GM20000 (cell line): ENCODE data around the gene PHACTR1.
"Not testable (repeated sequence)": the region's sequence is repeated elsewhere in the genome, so short reads cannot be mapped to it uniquely, and the experiment has no call there.

ENCODE experiments used
- DNase-seq: peaks from one replicate; pipeline ENCODE4 v3.0.0; 2012; ENCODE audit warnings: low spot score
- TF ChIP-seq, protein P1 (sequence below): IDR thresholded peaks from 2 replicates; pipeline ENCODE4 v1.5.1; 2012; ENCODE audit warnings: mild to moderate bottlenecking, control low read depth; ENCODE audit errors: extremely low read depth, missing control alignments

Gene PHACTR1

DNA sequence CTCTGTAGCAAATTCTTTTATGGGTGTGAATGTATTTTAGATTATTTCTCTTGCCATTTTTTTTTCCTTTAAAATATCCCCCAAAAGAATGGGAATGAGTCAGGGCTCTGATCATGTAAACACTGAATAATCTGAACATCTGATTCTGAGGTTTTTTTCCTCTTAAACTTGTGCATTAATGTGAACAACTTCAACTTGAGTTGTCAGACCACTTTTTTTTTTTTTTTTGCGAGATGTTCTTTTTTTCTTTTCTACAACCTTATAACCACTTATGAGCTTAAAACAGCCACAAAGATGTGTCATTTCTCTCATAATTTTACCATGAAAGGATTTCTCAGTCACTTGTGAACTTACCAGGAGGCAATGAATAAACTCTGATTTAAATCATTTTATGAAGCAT, 526.5 kb downstream of the PHACTR1 start:
- no peak for DNase-seq
- TF ChIP-seq, protein P1, sequence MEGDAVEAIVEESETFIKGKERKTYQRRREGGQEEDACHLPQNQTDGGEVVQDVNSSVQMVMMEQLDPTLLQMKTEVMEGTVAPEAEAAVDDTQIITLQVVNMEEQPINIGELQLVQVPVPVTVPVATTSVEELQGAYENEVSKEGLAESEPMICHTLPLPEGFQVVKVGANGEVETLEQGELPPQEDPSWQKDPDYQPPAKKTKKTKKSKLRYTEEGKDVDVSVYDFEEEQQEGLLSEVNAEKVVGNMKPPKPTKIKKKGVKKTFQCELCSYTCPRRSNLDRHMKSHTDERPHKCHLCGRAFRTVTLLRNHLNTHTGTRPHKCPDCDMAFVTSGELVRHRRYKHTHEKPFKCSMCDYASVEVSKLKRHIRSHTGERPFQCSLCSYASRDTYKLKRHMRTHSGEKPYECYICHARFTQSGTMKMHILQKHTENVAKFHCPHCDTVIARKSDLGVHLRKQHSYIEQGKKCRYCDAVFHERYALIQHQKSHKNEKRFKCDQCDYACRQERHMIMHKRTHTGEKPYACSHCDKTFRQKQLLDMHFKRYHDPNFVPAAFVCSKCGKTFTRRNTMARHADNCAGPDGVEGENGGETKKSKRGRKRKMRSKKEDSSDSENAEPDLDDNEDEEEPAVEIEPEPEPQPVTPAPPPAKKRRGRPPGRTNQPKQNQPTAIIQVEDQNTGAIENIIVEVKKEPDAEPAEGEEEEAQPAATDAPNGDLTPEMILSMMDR: no peak

DNA sequence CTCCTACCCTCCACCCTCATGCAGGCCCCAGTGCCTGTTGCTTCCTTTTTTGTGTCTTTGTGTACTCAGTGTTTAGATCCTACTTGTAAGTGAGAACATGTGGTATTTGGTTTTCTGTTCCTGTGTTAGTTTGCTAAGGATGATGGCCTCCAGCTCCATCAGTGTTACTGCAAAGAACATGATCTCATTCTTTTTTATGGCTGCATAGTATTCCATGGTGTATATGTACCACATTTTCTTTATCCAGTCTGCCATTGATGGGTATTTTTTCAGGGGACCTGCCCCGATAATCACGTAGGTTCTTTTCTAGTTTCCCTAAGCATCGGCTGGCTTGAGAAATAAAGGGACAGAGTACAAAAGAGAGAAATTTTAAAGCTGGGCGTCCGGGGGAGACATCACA, 527.2 kb downstream of the PHACTR1 start:
- DNase-seq: not testable (repeated sequence)

DNA sequence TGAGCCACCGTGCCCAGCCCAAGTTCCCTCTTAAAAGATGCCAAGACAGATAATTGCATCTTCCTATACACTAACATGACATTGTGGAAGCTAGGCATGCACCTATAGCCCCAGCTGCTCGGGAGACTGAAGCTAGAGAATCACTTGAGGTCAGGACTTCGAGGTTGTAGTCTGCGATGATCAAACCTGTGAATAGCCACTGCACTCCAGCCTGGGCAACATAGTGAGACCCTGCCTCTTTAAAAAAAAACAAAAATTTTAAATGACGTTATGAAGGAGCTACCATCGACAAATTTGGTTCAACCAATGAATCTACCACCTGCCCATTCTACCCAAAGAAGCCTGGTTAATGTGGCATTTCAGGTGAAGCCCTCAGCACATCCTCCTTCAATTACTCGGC, 531.1 kb downstream of the PHACTR1 start:
- TF ChIP-seq, protein P1: no peak
- DNase-seq: no peak

DNA sequence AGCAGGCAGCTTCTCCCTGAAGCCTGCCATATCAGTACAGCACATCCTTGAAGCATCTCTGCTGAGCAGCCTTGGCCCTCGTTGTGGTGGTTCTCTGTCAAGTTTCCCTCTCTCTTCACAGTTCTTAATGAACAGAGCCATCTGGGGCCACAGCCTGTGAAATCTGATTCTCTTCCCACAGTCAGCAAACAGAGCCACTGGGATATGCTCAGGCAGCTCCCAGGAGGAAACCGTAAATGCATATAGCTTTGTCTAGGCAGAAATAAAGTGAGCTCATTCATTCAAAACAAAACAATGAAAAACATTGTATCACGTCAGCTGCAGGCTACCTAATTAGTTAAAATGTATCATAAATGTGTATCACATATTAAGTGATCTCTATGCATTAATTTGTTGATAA, 531.5 kb downstream of the PHACTR1 start:
- TF ChIP-seq, protein P1: no peak
- no peak for DNase-seq

DNA sequence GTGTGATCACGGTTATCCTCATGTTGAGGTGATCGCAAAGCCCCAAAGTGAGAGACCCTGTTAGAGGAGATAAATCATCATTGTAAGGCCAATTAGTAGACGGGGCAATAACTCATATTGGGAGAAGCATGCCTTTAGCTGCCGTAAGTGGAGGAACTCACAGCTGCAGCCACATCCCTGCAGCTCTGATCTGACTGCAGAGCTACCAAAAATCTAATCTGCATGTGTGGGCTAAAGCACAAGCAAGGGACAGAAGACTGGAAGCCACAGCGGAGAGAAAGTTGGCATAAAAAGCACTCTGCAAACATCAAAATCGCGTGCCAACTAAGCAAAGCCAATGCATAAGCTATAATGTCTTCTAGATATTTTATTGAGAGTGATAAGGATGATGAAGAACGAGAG, 532.0 kb downstream of the PHACTR1 start:
- DNase-seq: no peak
- TF ChIP-seq, protein P1: no peak

DNA sequence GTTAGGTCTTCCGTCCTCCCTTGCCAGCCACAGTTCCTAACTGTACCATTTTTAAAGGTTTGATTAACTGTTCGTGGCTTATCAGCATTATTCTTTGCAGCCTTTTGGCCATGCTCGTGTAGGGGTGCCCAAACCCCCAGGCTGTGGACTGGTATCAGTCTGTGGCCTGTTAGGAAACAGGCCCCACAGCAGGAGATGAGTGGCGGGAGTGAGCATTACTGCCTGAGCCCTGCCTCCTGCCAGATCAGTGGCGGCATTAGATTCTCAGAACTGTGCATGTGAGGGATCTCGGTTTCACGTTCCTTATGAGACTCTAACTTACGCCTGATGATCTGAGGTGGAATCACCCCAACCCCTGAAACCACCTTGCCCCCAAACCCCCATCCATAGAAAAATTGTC, 532.4 kb downstream of the PHACTR1 start:
- TF ChIP-seq, protein P1: no peak
- no peak for DNase-seq

DNA sequence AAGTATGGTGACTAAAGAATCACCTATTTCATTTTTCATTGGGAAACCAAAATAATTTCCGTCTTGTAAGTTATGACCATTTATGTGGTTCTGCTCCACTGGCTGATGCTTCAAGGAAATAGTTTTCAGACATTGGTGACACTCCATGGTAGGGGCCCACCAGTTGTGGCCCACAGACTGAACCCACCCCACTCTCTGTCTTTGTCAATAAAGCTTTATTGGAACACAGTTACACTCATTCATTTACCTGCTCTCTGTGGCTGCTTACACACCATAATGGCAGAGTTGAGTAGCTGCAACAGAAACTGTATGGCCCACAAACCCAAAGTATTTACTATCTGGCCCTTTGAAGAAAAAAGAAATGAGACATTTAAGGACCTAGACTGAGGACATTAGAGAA, 533.2 kb downstream of the PHACTR1 start:
- TF ChIP-seq, protein P1: no peak
- no peak for DNase-seq

DNA sequence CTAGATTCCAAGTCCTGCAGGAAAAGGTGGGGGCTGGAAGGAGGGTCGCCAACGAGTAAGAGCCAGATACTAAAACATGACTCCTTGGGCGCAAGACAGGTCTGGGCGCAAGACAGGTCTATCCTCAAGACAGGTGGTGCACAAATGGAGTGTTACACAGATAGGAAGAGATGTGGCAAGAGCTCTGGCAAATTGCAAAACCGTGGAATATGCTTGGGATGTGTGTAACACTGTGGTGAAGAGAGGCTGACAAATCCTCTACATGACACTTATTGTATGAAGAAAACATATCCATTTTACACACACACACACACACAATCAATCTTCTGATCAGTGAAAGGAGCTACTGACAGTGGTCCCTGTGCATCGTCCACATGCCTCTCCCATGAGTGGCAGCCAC, 534.1 kb downstream of the PHACTR1 start:
- TF ChIP-seq, protein P1: no peak
- no peak for DNase-seq
